NCI-H2081 (cell line): ENCODE data around the gene COL26A1.

Experiments
- DNase-seq, 2 experiments: peaks; one replicate each; lab custom pipeline; 2025; lab: John Stamatoyannopoulos, UW

The COL26A1 gene

GRCh38 chr7:101534873-101535272, 172.2 kb downstream of the COL26A1 start:
- no peak for DNase-seq

DNA sequence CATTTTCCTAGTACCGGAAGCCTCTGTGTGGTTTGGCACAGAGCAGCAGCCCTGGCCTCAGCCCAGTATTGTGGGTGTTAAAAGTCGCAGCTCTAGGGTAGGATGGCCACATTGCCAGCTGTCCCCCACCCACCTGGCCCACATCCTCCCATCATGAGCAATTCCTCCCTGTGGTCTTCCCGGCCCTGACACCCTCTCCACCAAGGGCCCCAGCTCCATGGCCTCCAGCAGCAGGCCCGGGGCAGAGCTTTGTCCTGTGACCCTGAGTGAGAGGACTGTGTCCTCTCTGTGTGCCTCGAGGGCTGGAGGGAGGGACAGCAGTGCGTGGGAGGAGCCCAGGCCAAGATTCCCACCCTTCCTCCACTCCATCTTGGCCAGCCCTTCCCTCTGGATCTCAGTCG, 172.7 kb downstream of the COL26A1 start:
- no peak for DNase-seq

- no peak for DNase-seq
These were observed 173.6 kb downstream of the COL26A1 start for GRCh38 chr7:101536232-101536631.

GRCh38 chr7:101536668-101537067, 174.0 kb downstream of the COL26A1 start:
- no peak for DNase-seq

- DNase-seq, result no peak
These were observed 174.5 kb downstream of the COL26A1 start for GRCh38 chr7:101537205-101537604.

GRCh38 chr7:101537935-101538595, 175.4 kb downstream of the COL26A1 start:
- DNase-seq, result no peak

DNA sequence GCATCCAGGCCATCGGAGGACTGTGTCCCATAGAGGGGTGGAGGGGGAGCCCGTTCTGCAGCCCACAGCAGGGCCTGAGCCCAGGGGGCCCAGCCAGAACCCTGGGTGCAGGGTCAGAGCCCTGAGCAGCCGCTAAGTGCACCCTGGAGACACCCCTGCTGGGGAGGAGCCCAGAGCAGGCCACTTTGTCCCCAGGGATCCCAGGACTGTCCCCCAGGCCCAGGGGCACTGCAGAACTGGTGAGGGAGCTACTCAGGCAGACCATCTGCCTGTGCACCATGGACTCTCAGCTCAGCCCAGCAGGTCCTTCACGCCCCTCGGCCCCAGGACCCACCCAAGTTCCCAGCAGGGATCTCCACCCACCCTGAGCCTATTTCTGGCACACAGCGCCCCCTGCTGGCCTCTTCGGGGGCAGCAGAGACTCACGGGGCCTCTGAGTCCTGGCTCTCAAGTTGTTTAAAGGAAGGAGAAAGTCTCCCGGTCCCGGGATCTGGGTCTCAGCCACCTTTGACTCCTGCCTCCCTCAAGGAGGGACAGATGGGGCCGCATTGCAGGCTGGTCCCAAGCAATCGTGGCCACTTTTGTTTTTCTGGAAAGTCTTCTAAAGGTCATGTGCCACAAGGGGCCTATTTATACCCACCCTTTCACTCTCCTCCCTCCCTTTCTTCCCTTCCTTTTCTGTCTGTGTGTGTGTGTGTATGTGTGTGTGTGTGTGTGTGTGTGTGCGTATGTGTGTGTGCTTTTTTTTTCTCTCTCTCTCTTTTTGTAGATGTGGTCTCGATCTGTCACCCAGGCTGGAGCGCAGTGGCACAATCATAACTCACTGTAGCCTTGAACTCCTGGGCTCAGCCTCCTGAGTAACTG, 176.2 kb downstream of the COL26A1 start:
- DNase-seq, result no peak

GRCh38 chr7:101539784-101540183, 177.1 kb downstream of the COL26A1 start:
- DNase-seq, result no peak

GRCh38 chr7:101542527-101543241, 180.0 kb downstream of the COL26A1 start:
- DNase-seq, result peak; percentile 61 to 75

- no peak for DNase-seq
These were observed 180.6 kb downstream of the COL26A1 start for GRCh38 chr7:101543242-101543766.

GRCh38 chr7:101543846-101544245, 181.2 kb downstream of the COL26A1 start:
- DNase-seq, result no peak

- no peak for DNase-seq
These were observed 182.9 kb downstream of the COL26A1 start for GRCh38 chr7:101545441-101546190.

GRCh38 chr7:101546308-101546936, 183.7 kb downstream of the COL26A1 start:
- no peak for DNase-seq

GRCh38 chr7:101547022-101547915, 184.6 kb downstream of the COL26A1 start:
- no peak for DNase-seq

DNA sequence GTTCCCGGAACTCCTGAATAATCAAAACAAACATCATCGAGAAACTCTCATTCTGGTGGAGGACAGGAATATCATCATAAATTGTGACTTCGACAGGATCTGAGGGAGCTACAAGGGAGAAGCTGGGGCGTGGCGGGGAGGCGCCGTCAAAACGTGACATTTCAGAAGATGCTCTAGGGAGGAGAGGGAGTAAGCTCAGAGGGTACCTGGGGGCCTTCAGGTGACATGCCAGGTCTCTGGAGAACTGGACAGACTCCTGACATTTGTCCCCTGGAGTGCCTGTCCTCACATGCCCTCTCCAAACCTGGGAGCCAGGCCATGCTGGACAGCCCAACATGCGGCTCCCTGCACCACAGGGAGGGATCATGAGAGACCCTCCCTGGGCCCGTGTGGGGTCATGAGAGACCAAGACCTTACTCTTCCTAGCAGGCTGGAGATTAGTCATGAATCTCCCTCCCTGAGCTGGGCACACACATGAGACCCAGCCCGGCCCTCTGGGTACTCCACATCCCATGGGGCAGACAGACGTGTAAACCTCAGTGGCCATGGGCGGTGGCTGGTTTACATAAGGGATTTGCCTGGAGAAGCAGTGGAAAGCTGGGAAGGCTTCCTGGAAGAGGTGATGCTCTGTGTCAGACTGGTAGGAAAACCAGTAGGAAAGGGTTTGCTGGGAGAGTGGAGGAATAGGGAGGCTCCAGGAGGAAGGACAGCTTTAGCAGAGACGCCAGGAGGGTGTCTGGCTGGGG, 185.4 kb downstream of the COL26A1 start:
- DNase-seq, result no peak

DNA sequence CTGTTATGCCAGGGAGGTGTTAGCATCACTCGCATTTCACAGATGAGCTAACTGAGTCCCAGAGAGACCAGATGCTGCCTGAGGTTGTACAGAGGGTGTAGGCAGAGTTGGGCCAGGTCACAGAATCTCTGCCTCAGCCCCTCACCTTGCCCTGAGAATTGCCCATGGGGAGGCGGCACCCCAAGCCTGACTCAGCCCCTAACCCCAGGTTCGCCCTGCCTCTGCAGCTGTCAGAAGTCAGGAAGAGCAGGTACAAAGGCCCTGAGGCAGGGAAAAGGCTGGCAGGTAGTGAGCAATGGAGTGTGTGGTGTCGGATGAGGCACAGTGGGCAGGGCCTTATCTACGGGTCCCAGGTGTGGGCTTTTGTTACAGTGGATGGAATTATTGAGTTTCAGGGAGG, 187.1 kb downstream of the COL26A1 start:
- DNase-seq, result no peak

DNA sequence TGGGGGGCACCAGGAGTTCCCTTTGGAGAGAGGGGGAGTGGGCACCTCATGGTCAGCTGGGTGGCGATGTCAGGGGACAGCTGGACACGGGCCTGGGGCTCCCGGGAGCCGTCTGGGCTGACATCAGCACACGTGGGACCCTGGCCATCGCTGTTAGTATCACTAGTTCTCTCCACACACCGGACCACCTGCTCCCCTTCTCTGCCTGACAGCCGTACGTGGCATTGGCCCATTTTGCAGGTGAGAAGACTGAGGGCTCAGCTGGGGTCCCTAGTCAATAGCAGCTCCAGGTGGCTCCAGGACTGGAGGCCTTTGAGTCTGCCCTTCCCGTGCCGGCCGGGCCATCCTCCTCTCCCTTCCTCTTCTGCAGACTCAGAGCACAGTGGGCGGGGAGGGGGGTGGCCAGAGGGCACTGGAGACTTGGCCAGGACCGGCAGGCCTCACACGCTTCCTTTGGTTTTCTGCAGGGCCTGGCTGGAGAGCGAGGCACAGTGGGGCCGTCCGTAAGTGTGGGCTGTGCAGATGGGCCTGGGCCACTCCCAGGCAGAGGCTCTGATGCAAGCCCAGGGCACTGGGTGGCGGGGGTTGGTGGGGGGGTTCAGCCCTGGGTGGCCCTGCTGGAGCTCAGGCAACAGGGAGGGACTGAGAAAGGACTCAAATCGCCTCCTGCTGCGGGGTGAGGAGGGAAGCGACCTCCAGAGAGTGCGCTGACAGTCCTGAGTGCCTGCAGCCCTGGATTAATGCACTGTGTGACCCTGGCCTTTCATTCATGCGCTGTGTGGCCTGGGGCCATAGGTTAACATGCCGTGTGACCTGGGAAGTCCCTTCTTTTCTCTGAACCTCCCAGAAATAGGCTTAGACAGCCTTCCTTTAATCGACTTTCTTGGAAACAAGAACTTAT, 188.2 kb downstream of the COL26A1 start:
- DNase-seq, result no peak

DNA sequence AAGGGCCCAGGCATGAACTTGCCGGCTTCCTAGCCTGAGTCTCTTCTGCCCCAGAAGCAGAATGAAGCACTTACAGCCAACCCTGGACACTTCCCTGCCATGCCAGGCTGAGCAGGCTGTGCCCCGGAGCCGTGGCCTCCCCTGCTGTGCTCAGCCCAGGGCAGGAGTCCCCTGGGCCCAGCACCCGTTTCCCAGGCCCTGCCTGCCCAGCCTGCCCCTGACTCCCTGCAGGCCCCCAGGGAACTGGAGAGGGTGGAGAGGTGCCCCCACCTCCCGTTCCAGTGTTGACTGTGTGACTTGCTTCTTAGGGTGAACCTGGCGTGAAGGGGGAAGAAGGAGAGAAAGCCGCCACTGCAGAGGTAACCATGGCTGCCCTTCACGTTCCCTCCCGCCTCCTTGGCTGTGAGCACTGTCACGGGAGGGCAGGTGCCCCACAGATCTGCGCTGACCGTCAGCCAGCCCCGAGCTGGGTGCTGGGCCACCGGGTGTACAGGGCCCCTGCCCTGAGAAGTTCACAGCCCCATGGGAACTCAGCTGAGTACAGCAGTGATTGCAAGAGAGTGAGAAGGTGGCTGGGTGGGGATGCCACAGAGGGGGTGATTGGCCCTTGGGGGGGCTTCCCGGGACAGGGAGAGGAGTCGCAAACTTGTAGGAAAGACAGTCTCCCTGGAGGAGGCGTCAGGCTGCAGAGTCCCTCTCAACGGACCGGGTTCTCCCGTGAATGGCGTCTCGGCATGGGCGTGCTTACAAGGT, 190.5 kb downstream of the COL26A1 start:
- DNase-seq, result no peak
